HEK293 (cell line): ENCODE measurements around the gene ARHGAP42.

Source experiments
- CTCF ChIA-PET: fragments of 350-600 bp; formaldehyde crosslinking; extraction: SDS; loops from one replicate; lab custom pipeline; 2021; ENCODE audit warnings: antibody characterized with exemption; lab: Yijun Ruan, JAX
- POLR2A ChIA-PET: fragments of 300-600 bp; formaldehyde crosslinking; extraction: SDS; loops from one replicate; lab custom pipeline; 2020; ENCODE audit warnings: antibody characterized with exemption, inconsistent platforms; lab: Yijun Ruan, JAX
- H3K27ac ChIP-seq: fragments of 200-500 bp; sonication (Bioruptor generic); 2 replicates; pipeline ENCODE4 v1.5.1; 2014; ENCODE audit warnings: low read depth, low read length, control low read depth, inconsistent platforms; ENCODE audit errors: extremely low read depth
- H3K36me3 ChIP-seq, 2 experiments: fragments of 200-500 bp in 1 of 2; sonication (Bioruptor generic) in 1 of 2; 1 replicate in 1 of 2; 2 replicates in 1 of 2; pipeline ENCODE4 v1.5.1; 2014 to 2017; ENCODE audit warnings: inconsistent platforms in 2 of 2, low read length in 2 of 2; ENCODE audit not compliant: control insufficient read depth in 2 of 2, insufficient read depth in 1 of 2
- H3K4me1 ChIP-seq: fragments of 200-500 bp; sonication (Bioruptor generic); 2 replicates; pipeline ENCODE4 v1.5.1; 2014; ENCODE audit warnings: mild to moderate bottlenecking, low read length, inconsistent platforms; ENCODE audit not compliant: control insufficient read depth, insufficient read depth
- H3K4me3 ChIP-seq: 2 replicates; pipeline ENCODE4 v1.5.1; 2011; ENCODE audit warnings: low read depth, mild to moderate bottlenecking, control low read depth, low read length, moderate library complexity
- H3K9me3 ChIP-seq: fragments of 200-500 bp; sonication (Bioruptor generic); 2 replicates; pipeline ENCODE4 v1.5.1; 2014; ENCODE audit warnings: low read depth, low read length, inconsistent platforms; ENCODE audit not compliant: control insufficient read depth, insufficient read depth
- BCL11B ChIP-seq: fragments of 450-650 bp; formaldehyde crosslinking; IDR thresholded peaks from 2 replicates; pipeline ENCODE4 v1.5.1; 2016; ENCODE audit warnings: low read depth, missing biosample characterization, missing genetic modification characterization
- GLI2 ChIP-seq: fragments of 450-650 bp; formaldehyde crosslinking; IDR thresholded peaks from 2 replicates; pipeline ENCODE4; 2017; ENCODE audit warnings: missing biosample characterization, missing genetic modification characterization, low read depth, borderline replicate concordance
- KLF7 ChIP-seq: fragments of 450-650 bp; formaldehyde crosslinking; IDR thresholded peaks from 2 replicates; pipeline ENCODE4 v1.5.1; 2016; ENCODE audit warnings: missing biosample characterization, missing genetic modification characterization, borderline replicate concordance
- MZF1 ChIP-seq: fragments of 450-650 bp; formaldehyde crosslinking; IDR thresholded peaks from 2 replicates; pipeline ENCODE4 v1.5.1; 2017; ENCODE audit warnings: missing biosample characterization, missing genetic modification characterization, borderline replicate concordance
- PBX3 ChIP-seq: sonication (generic); formaldehyde crosslinking; IDR thresholded peaks from 2 replicates; pipeline ENCODE4 v1.8.1; 2022; ENCODE audit warnings: mild to moderate bottlenecking, moderate library complexity, missing genetic modification reagents
- PRDM10 ChIP-seq: fragments of 450-650 bp; formaldehyde crosslinking; IDR thresholded peaks from 2 replicates; pipeline ENCODE4 v1.5.1; 2016; ENCODE audit warnings: missing biosample characterization, missing genetic modification characterization
- PRDM4 ChIP-seq: fragments of 450-650 bp; formaldehyde crosslinking; IDR thresholded peaks from 2 replicates; pipeline ENCODE4 v1.5.1; 2017; ENCODE audit warnings: missing biosample characterization, missing genetic modification characterization
- ZBTB26 ChIP-seq: fragments of 450-650 bp; formaldehyde crosslinking; optimal IDR thresholded peaks from 2 replicates; pipeline ENCODE3; 2016; ENCODE audit warnings: missing biosample characterization, mild to moderate bottlenecking, missing genetic modification characterization
- ZBTB8A ChIP-seq: fragments of 450-650 bp; formaldehyde crosslinking; IDR thresholded peaks from 2 replicates; pipeline ENCODE4 v1.5.1; 2016; ENCODE audit warnings: missing biosample characterization, missing genetic modification characterization
- ZFP69B ChIP-seq: fragments of 450-650 bp; formaldehyde crosslinking; IDR thresholded peaks from 2 replicates; pipeline ENCODE4 v1.5.1; 2016; ENCODE audit warnings: missing biosample characterization, missing genetic modification characterization
- ZNF112 ChIP-seq: fragments of 450-650 bp; formaldehyde crosslinking; IDR thresholded peaks from 2 replicates; pipeline ENCODE4 v1.5.0; 2017; ENCODE audit warnings: missing biosample characterization, missing genetic modification characterization
- ZNF114 ChIP-seq: fragments of 450-650 bp; formaldehyde crosslinking; IDR thresholded peaks from 2 replicates; pipeline ENCODE4 v1.5.0; 2017; ENCODE audit warnings: missing biosample characterization, missing genetic modification characterization
- ZNF157 ChIP-seq: fragments of 450-650 bp; formaldehyde crosslinking; IDR thresholded peaks from 2 replicates; pipeline ENCODE4 v1.5.1; 2016; ENCODE audit warnings: missing biosample characterization, missing genetic modification characterization
- ZNF174 ChIP-seq: fragments of 450-650 bp; formaldehyde crosslinking; IDR thresholded peaks from 2 replicates; pipeline ENCODE4 v1.5.0; 2017; ENCODE audit warnings: missing biosample characterization, mild to moderate bottlenecking, missing genetic modification characterization
- ZNF473 ChIP-seq: fragments of 450-650 bp; formaldehyde crosslinking; IDR thresholded peaks from 2 replicates; pipeline ENCODE4 v1.5.1; 2017; ENCODE audit warnings: missing biosample characterization, missing genetic modification characterization
- ZNF514 ChIP-seq: fragments of 450-650 bp; formaldehyde crosslinking; IDR thresholded peaks from 2 replicates; pipeline ENCODE4 v1.5.1; 2016; ENCODE audit warnings: missing biosample characterization, missing genetic modification characterization
- ZNF571 ChIP-seq: fragments of 450-650 bp; formaldehyde crosslinking; IDR thresholded peaks from 2 replicates; pipeline ENCODE4 v1.5.0; 2017; ENCODE audit warnings: missing biosample characterization, missing genetic modification characterization
- ZNF600 ChIP-seq: fragments of 450-650 bp; formaldehyde crosslinking; IDR thresholded peaks from 2 replicates; pipeline ENCODE4 v1.5.1; 2016; ENCODE audit warnings: missing biosample characterization, missing genetic modification characterization
- ZNF645 ChIP-seq: fragments of 450-650 bp; formaldehyde crosslinking; IDR thresholded peaks from 2 replicates; pipeline ENCODE4; 2016; ENCODE audit warnings: missing biosample characterization, missing genetic modification characterization
- ZSCAN30 ChIP-seq: fragments of 450-650 bp; IDR thresholded peaks from 2 replicates; pipeline ENCODE4 v1.5.1; 2018; ENCODE audit warnings: missing biosample characterization, mild to moderate bottlenecking, missing genetic modification characterization, moderate library complexity

Gene ARHGAP42

GRCh38 chr11:100673063-100673462 lies 14.0 kb upstream of the ARHGAP42 start:
- no peak overlapping the region for H3K4me3 ChIP-seq
- H3K9me3 ChIP-seq, result no peaks in the 10 kb centered on the region
- ChIA-PET POLR2A (no interaction called here), CTCF (interaction anchor here (0.5 kb wide), 1 partner anchor 131 kb away, joined by 3 read pairs; no protein-coding TSS in a partner anchor)
- no peak overlapping the region for H3K27ac ChIP-seq
- no peaks in the 10 kb centered on the region for H3K36me3 ChIP-seq
- TF ChIP-seq ZNF473 (tag by site-specific recombination) (no peak), ZNF174 (tag by site-specific recombination) (no peak), ZNF645 (tag by site-specific recombination) (no peak)
- H3K4me1 ChIP-seq, result peaks cover 7% of the 10 kb centered on the region

GRCh38 chr11:100674212-100674611 lies 12.9 kb upstream of the ARHGAP42 start:
- ChIA-PET POLR2A (no interaction called here), CTCF (no interaction called here)
- no peaks in the 10 kb centered on the region for H3K36me3 ChIP-seq
- no peak for TF ChIP-seq KLF7
- no peak for TF ChIP-seq ZNF571 (tag by site-specific recombination)
- no peak for TF ChIP-seq ZBTB26
- TF ChIP-seq ZBTB8A (tag by site-specific recombination), result no peak
- no peak for TF ChIP-seq GLI2 (tag by site-specific recombination)
- TF ChIP-seq ZNF514, result no peak
- no peak for TF ChIP-seq BCL11B
- TF ChIP-seq ZFP69B (tag by site-specific recombination), result no peak
- no peak for TF ChIP-seq ZNF600
- TF ChIP-seq ZNF114 (tag by site-specific recombination), result no peak
- no peak for TF ChIP-seq ZNF157 (tag by site-specific recombination)
- no peak for TF ChIP-seq ZSCAN30 (tag by site-specific recombination)
- TF ChIP-seq PBX3 (CRISPR knock-in tag), result no peak
- no peak for TF ChIP-seq MZF1 (tag by site-specific recombination)
- no peaks in the 10 kb centered on the region for H3K9me3 ChIP-seq
- peaks cover 7% of the 10 kb centered on the region for H3K4me1 ChIP-seq
- H3K27ac ChIP-seq, result no peak overlapping the region
- no peak overlapping the region for H3K4me3 ChIP-seq

GRCh38 chr11:100675115-100675650 lies 11.9 kb upstream of the ARHGAP42 start:
- no peaks in the 10 kb centered on the region for H3K36me3 ChIP-seq
- peaks cover 7% of the 10 kb centered on the region for H3K4me1 ChIP-seq
- H3K4me3 ChIP-seq, result no peak overlapping the region
- POLR2A ChIA-PET, result no interaction called here
- H3K9me3 ChIP-seq, result no peaks in the 10 kb centered on the region
- H3K27ac ChIP-seq, result no peak overlapping the region
- TF ChIP-seq PRDM4 (no peak), ZNF174 (tag by site-specific recombination) (no peak), PRDM10 (tag by site-specific recombination) (no peak), ZNF112 (tag by site-specific recombination) (no peak), ZNF114 (tag by site-specific recombination) (no peak)
- CTCF ChIA-PET, result interaction anchor here (0.6 to 0.9 kb wide), 2 partner anchors 97 to 195 kb away, joined by 3 read pairs; no protein-coding TSS in a partner anchor
